Fibroblast of lung (primary cell): Measurements from ENCODE around the gene TEAD2. TPM values are rescaled to one million over a fixed set of nuclear protein-coding genes. Genes with fewer than 3 reads are reported as not detected.
A peak's percentile ranks its signal among the peaks of the same experiment; 100 is the strongest.

Experiments
- DNase-seq, 2 donors: peaks; one replicate each; pipeline versions ENCODE4 v3.0.0 to v3.0.0-alpha.2; 2010; ENCODE audit warnings: low read depth in 2 of 2
- H2AFZ ChIP-seq: 2 replicates; pipeline ENCODE4 v1.5.1; 2012; ENCODE audit warnings: low read length, control low read depth, inconsistent platforms
- H3K27ac ChIP-seq: 2 replicates; pipeline ENCODE4 v1.5.1; 2011; ENCODE audit warnings: low read length, control low read depth; ENCODE audit not compliant: insufficient read depth
- H3K27me3 ChIP-seq: 2 replicates; pipeline ENCODE4 v1.5.1; 2011; ENCODE audit warnings: mild to moderate bottlenecking, low read length; ENCODE audit not compliant: control insufficient read depth, insufficient read depth
- H3K36me3 ChIP-seq: 2 replicates; pipeline ENCODE4 v1.5.1; 2011; ENCODE audit warnings: low read length; ENCODE audit not compliant: control insufficient read depth, insufficient read depth
- H3K4me1 ChIP-seq: 2 replicates; pipeline ENCODE4 v1.5.1; 2011; ENCODE audit warnings: low read length; ENCODE audit not compliant: control insufficient read depth, insufficient read depth; ENCODE audit errors: extremely low read depth
- H3K4me2 ChIP-seq: 2 replicates; pipeline ENCODE4 v1.5.1; 2011; ENCODE audit warnings: low read length, control low read depth; ENCODE audit not compliant: insufficient read depth; ENCODE audit errors: extremely low read depth
- H3K4me3 ChIP-seq, 4 experiments: fragments of 200-600 bp in 1 of 4; sonication (generic) in 1 of 4; replicated peaks in 1 of 4; 2 replicates each; pipeline ENCODE4 v1.5.1; 2011 to 2016; ENCODE audit warnings: low read length in 4 of 4, low read depth in 3 of 4, mild to moderate bottlenecking in 3 of 4, control low read depth in 2 of 4, inconsistent platforms in 1 of 4, mixed read lengths in 1 of 4; ENCODE audit not compliant: insufficient read depth in 1 of 4; ENCODE audit errors: control extremely low read depth in 1 of 4
- H3K79me2 ChIP-seq: 2 replicates; pipeline ENCODE4 v1.5.1; 2012; ENCODE audit warnings: mild to moderate bottlenecking, low read length, inconsistent platforms; ENCODE audit not compliant: control insufficient read depth, insufficient read depth
- H3K9ac ChIP-seq: 2 replicates; pipeline ENCODE4 v1.5.1; 2011; ENCODE audit warnings: mild to moderate bottlenecking, low read length, control low read depth; ENCODE audit not compliant: insufficient read depth
- H3K9me3 ChIP-seq: 2 replicates; pipeline ENCODE4 v1.5.1; 2012; ENCODE audit warnings: low read depth, low read length; ENCODE audit not compliant: control insufficient read depth, insufficient read depth
- H4K20me1 ChIP-seq: 2 replicates; pipeline ENCODE4 v1.5.1; 2011; ENCODE audit warnings: low read length; ENCODE audit not compliant: control insufficient read depth, insufficient read depth; ENCODE audit errors: extremely low read depth
- CTCF ChIP-seq, 2 donors: IDR thresholded peaks in 1 of 2; conservative IDR thresholded peaks in 1 of 2; 1 replicate in 1 of 2; 2 replicates in 1 of 2; pipeline ENCODE4 v1.5.1; 2011 to 2012; ENCODE audit warnings: low read length in 2 of 2, control low read depth in 1 of 2, inconsistent platforms in 1 of 2, low read depth in 1 of 2, mild to moderate bottlenecking in 1 of 2
- EZH2 ChIP-seq: IDR thresholded peaks from 2 replicates; pipeline ENCODE4 v1.5.1; 2012; ENCODE audit warnings: low read length, control low read depth, mild to moderate bottlenecking; ENCODE audit errors: missing control alignments
- polyA minus RNA-seq: library from RNA; depleted of rRNA, polyadenylated mRNA; stranded (reverse); fragments of >200 nt; gene quantifications from 2 replicates; pipeline ENCODE4 v1.2.3, GENCODE V29; 2011; ENCODE audit warnings: low replicate concordance
- polyA plus RNA-seq, 2 donors: library from polyadenylated mRNA; depleted of rRNA in 1 of 2; stranded (reverse) in 1 of 2; unstranded in 1 of 2; fragments of >200 nt; gene quantifications; 2 replicates each; pipeline ENCODE4 v1.2.1, GENCODE V29; 2011 to 2012; ENCODE audit warnings: missing spikeins in 1 of 2
- total RNA-seq: library from RNA; depleted of rRNA; stranded (reverse); fragments of >200 nt; gene quantifications from 2 replicates; pipeline ENCODE4 v1.2.1, GENCODE V29; 2014

Gene TEAD2
- total RNA-seq (19.2 and 24.1 TPM in 2 replicates), polyA plus RNA-seq (22.0 and 22.7 TPM in 2 replicates), polyA minus RNA-seq (46.6 and 51.1 TPM in 2 replicates)
- polyA plus RNA-seq (2012): 27.7 and 30.6 TPM in 2 replicates

GRCh38 chr19:49362048-49362928, at the start of gene TEAD2:
Gene TEAD2, minus strand, starts transcription at chr19:49362416. Its CDS starts 2,341 bp downstream, at chr19:49360075.
- peak; percentile 47 to 63 for DNase-seq

GRCh38 chr19:49411681-49412326, 49.6 kb upstream of the TEAD2 start:
- H3K27me3 ChIP-seq: peaks cover 5% of the 10 kb centered on the region
- H3K9ac ChIP-seq: no peak overlapping the region
- no peak overlapping the region for H3K4me3 ChIP-seq
- no peaks in the 10 kb centered on the region for H3K79me2 ChIP-seq
- no peaks in the 10 kb centered on the region for H4K20me1 ChIP-seq
- H3K4me1 ChIP-seq: no peaks in the 10 kb centered on the region
- no peaks in the 10 kb centered on the region for H3K9me3 ChIP-seq
- no peak overlapping the region for H2AFZ ChIP-seq
- no peak for TF ChIP-seq CTCF (conservative IDR thresholded peaks at IDR 0.05 in 1 of 2, IDR thresholded peaks at IDR 0.05 in 1 of 2; ENCODE audit: low read depth in 1 of 2, low read length in 2 of 2)
- no peak for TF ChIP-seq EZH2
- H3K36me3 ChIP-seq: no peaks in the 10 kb centered on the region
- no peak for DNase-seq
- no peak overlapping the region for H3K27ac ChIP-seq
- H3K4me2 ChIP-seq: no peak overlapping the region

More at GRCh38 chr19:49362048-49362928, at the start of gene TEAD2:
- Histone ChIP-seq H3K4me1 (peaks cover 6% of the 10 kb centered on the region), H3K79me2 (peaks cover 3% of the 10 kb centered on the region), H3K4me3 (peak within 1 kb of the TSS; percentile 67 to 85 (median 82)), H3K27ac (peak within 1 kb of the TSS; percentile 79), H3K36me3 (peaks cover 8% of the 10 kb centered on the region), H3K9me3 (no peaks in the 10 kb centered on the region), H4K20me1 (no peaks in the 10 kb centered on the region), H3K27me3 (no peaks in the 10 kb centered on the region), H3K4me2 (peak within 1 kb of the TSS; percentile 88), H2AFZ (peak within 1 kb of the TSS; percentile 75), H3K9ac (peak within 1 kb of the TSS; percentile 79)
- no peak for TF ChIP-seq CTCF (conservative IDR thresholded peaks at IDR 0.05 in 1 of 2, IDR thresholded peaks at IDR 0.05 in 1 of 2; ENCODE audit: low read depth in 1 of 2, low read length in 2 of 2)

GRCh38 chr19:49409441-49410029, 47.3 kb upstream of the TEAD2 start:
- H4K20me1 ChIP-seq: no peaks in the 10 kb centered on the region
- H3K4me2 ChIP-seq: no peak overlapping the region
- H3K36me3 ChIP-seq: no peaks in the 10 kb centered on the region
- peaks cover 4% of the 10 kb centered on the region for H3K27me3 ChIP-seq
- H3K79me2 ChIP-seq: no peaks in the 10 kb centered on the region
- TF ChIP-seq EZH2: no peak
- TF ChIP-seq CTCF (conservative IDR thresholded peaks at IDR 0.05 in 1 of 2, IDR thresholded peaks at IDR 0.05 in 1 of 2; ENCODE audit: low read depth in 1 of 2, low read length in 2 of 2): no peak
- H2AFZ ChIP-seq: no peak overlapping the region
- H3K9me3 ChIP-seq: no peaks in the 10 kb centered on the region
- no peak for DNase-seq
- H3K9ac ChIP-seq: no peak overlapping the region
- no peak overlapping the region for H3K4me3 ChIP-seq
- H3K27ac ChIP-seq: no peak overlapping the region
- no peaks in the 10 kb centered on the region for H3K4me1 ChIP-seq
